Lung (tissue), 12 donors: ENCODE results near the gene EPN2. TPM values are rescaled to one million over a fixed set of nuclear protein-coding genes. Genes with fewer than 3 reads are reported as not detected.
A peak's percentile ranks its signal among the peaks of the same experiment; 100 is the strongest.

Source experiments
- ATAC-seq: fragments of 200-7000 bp; cut with Tn5 transposase; one replicate; pipeline ENCODE4 v1.9.1; 2020; ENCODE audit warnings: moderate number of reproducible peaks; ENCODE audit not compliant: insufficient read depth, low FRiP score
- DNase-seq, 3 donors: peaks; one replicate each; pipeline ENCODE4 v3.0.0-alpha.2; 2013 to 2017
- H3K27ac ChIP-seq, 2 donors: one replicate each; pipeline ENCODE4 v1.5.1; 2013; ENCODE audit warnings: mild to moderate bottlenecking in 2 of 2, moderate library complexity in 2 of 2, control low read depth in 1 of 2, inconsistent platforms in 1 of 2, low read depth in 1 of 2, low read length in 1 of 2
- H3K27me3 ChIP-seq, 3 donors: one replicate each; pipeline ENCODE4 v1.5.1; 2013; ENCODE audit warnings: low read length in 2 of 3; ENCODE audit not compliant: control insufficient read depth in 3 of 3, insufficient read depth in 3 of 3
- H3K36me3 ChIP-seq, 4 donors: one replicate each; pipeline ENCODE4 v1.5.1; 2013; ENCODE audit warnings: low read length in 4 of 4, mild to moderate bottlenecking in 1 of 4, moderate library complexity in 1 of 4; ENCODE audit not compliant: control insufficient read depth in 4 of 4, insufficient read depth in 4 of 4
- H3K4me1 ChIP-seq, 5 donors: one replicate each; pipeline ENCODE4 v1.5.1; 2013; ENCODE audit warnings: low read length in 5 of 5, mild to moderate bottlenecking in 2 of 5, moderate library complexity in 1 of 5; ENCODE audit not compliant: control insufficient read depth in 5 of 5, insufficient read depth in 5 of 5
- H3K4me3 ChIP-seq: one replicate; pipeline ENCODE4 v1.5.1; 2013; ENCODE audit warnings: mild to moderate bottlenecking, control low read depth, moderate library complexity
- H3K9ac ChIP-seq, 2 donors: one replicate each; pipeline ENCODE4 v1.5.1; 2013; ENCODE audit warnings: low read length in 2 of 2, control low read depth in 1 of 2; ENCODE audit not compliant: insufficient read depth in 1 of 2
- H3K9me3 ChIP-seq, 4 donors: one replicate each; pipeline ENCODE4 v1.5.1; 2013; ENCODE audit warnings: low read length in 3 of 4, mild to moderate bottlenecking in 1 of 4, moderate library complexity in 1 of 4; ENCODE audit not compliant: control insufficient read depth in 4 of 4, insufficient read depth in 3 of 4
- whole genome bisulfite sequencing, 2 donors: extraction: QIAGEN DNeasy Blood & Tissue Kit; methylation state at CpG; one replicate each; pipeline ENCODE4 v1.1.7; 2013; 5-methylcytosine and 5-hydroxymethylcytosine counted together
- polyA plus RNA-seq, 2 donors: library from polyadenylated mRNA; stranded (reverse); fragments of 200-250 nt; gene quantifications; one replicate each; pipeline ENCODE4 v1.2.1, GENCODE V29; 2013
- total RNA-seq, 2 donors: library from RNA; depleted of rRNA in 1 of 2; stranded (reverse); fragments of >200 nt in 1 of 2; gene quantifications; one replicate each; pipeline ENCODE4 v1.2.1, GENCODE V29; 2014 to 2021
- TF ChIP-seq, protein P1 (sequence below): IDR thresholded peaks from 2 replicates; pipeline ENCODE4 v1.5.1; 2012; ENCODE audit warnings: mild to moderate bottlenecking; ENCODE audit errors: control extremely low read depth, extremely low read depth
- donor health status: control.
- donor health status: control.
- donor health status: Bipolar disorder and iron deficiency.
- donor health status: healthy.
- donor health status: DM: yes; HTN: yes; CAD: no.

The EPN2 gene
- total and polyA plus RNA-seq, 4 donors = 16.7 to 73.7 (median 37.4) TPM

DNA sequence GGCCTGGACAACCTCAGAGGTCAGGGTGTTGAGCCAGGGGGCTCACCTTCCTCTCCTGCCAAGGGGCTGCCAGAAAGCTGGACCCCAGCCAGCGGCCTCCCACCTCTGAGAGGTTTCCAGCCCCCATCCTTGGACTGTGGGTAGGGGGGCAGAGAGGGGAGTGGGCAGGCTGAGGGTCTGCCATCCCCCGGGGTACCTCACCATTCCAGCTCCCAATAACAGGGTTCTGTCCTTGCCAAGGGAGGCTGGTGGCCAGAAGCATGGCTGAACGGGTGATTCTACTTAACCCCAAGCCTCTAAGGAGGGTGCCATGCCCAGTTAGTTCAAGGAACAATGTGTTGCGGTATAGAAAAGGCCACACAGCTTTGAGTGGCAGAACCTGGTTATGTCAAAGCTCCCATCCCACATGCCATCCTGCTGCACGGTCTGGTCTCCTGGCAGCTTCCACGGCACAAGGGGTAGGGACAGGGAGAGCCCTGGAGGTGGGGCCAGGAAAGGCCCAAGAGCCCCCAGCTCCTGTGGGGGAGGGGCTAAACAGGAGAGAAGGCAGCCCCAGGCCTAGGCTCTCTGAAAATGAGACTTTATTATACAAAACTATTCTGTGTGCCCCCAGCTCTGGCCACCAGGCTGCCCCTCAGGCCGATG, 105.6 kb downstream of the EPN2 start:
- TF ChIP-seq, protein P1, sequence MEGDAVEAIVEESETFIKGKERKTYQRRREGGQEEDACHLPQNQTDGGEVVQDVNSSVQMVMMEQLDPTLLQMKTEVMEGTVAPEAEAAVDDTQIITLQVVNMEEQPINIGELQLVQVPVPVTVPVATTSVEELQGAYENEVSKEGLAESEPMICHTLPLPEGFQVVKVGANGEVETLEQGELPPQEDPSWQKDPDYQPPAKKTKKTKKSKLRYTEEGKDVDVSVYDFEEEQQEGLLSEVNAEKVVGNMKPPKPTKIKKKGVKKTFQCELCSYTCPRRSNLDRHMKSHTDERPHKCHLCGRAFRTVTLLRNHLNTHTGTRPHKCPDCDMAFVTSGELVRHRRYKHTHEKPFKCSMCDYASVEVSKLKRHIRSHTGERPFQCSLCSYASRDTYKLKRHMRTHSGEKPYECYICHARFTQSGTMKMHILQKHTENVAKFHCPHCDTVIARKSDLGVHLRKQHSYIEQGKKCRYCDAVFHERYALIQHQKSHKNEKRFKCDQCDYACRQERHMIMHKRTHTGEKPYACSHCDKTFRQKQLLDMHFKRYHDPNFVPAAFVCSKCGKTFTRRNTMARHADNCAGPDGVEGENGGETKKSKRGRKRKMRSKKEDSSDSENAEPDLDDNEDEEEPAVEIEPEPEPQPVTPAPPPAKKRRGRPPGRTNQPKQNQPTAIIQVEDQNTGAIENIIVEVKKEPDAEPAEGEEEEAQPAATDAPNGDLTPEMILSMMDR = no peak
- WGBS, 2 donors = 67 to 75% methylated on average over 6 to 7 of the region's 7 CpGs
- Histone ChIP-seq H3K27me3 (no peaks in the 10 kb centered on the region), H3K27ac (no peak overlapping the region), H3K4me3 (no peak overlapping the region), H3K9ac (no peak overlapping the region), H3K36me3 (peaks cover 0 to 2% (median 0%) of the 10 kb centered on the region in 4 donors), H3K4me1 (peaks cover 0 to 18% (median 10%) of the 10 kb centered on the region in 5 donors), H3K9me3 (no peaks in the 10 kb centered on the region)
- DNase-seq (peak in 1 of 3 donors; percentile 14), ATAC-seq (no peak)

DNA sequence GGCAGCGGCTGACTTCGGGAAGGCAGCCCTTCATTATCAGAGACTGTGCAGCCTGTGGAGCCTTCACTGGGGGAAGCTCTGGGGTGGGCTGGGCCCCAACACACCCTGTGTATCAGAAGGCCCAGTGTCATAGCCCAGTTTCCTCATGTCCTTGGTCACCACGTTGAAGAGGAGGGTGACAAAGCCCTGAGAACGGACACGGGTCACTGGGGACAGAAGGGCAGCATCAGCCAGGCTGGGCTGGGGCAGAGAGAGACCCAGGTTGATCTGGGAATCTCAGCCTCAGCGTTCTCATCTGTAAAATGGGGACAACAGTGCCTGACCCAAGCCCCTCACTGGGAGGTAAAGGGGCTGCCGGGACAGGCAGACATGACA, 106.1 kb downstream of the EPN2 start:
- no peak overlapping the region for H3K27ac ChIP-seq
- 80 to 86% methylated on average over 7 of the region's 7 CpGs for WGBS, 2 donors
- peaks cover 0 to 14% (median 10%) of the 10 kb centered on the region in 5 donors for H3K4me1 ChIP-seq
- peaks cover 0 to 2% (median 0%) of the 10 kb centered on the region in 4 donors for H3K36me3 ChIP-seq
- peak in 1 of 3 donors; percentile 11 for DNase-seq
- H3K27me3 ChIP-seq = no peaks in the 10 kb centered on the region
- no peaks in the 10 kb centered on the region for H3K9me3 ChIP-seq
- TF ChIP-seq, protein P1 = no peak
- H3K4me3 ChIP-seq = no peak overlapping the region
- H3K9ac ChIP-seq = no peak overlapping the region
- no peak for ATAC-seq

DNA sequence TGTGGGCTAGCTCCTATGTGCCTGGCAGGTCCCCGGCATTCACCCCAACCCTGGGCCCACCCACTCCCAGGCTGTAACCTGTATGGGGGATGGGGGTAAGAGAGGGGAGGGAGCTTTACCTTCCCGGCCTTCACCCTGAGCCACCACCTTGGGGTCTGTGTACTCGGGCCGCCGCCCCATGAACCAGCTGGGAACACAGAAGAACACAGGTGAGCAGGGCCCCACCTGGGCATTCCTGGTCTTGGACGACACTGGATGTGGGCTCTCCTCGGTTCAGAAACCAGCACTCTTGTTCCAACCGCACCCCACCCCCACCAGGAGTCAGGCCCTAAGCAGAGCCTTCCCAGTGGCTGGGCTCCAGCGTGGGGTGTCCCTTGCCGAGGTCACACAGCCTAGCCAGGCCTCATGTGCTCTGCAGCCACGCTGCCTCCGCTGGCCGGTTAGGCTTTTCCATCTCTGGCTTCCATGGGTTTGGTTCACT, 106.5 kb downstream of the EPN2 start:
- 84 to 90% methylated on average over 13 of the region's 13 CpGs for WGBS, 2 donors
- Histone ChIP-seq H3K4me3 (no peak overlapping the region), H3K4me1 (peaks cover 0 to 13% (median 10%) of the 10 kb centered on the region in 5 donors), H3K9me3 (no peaks in the 10 kb centered on the region), H3K27me3 (no peaks in the 10 kb centered on the region), H3K27ac (no peak overlapping the region), H3K9ac (no peak overlapping the region), H3K36me3 (peaks cover 0 to 2% (median 0%) of the 10 kb centered on the region in 4 donors)
- ATAC-seq = no peak
- TF ChIP-seq, protein P1 = no peak
- peak in 1 of 3 donors; percentile 10 for DNase-seq
